Gastrocnemius medialis (tissue), 4 donors: ENCODE data around the gene COL2A1.

ENCODE experiments used
- POLR2A ChIP-seq, 2 donors: fragments of 450-650 bp; IDR thresholded peaks; one replicate each; pipeline ENCODE4 v1.6.1; 2017; ENCODE audit warnings: antibody characterized with exemption in 2 of 2, mild to moderate bottlenecking in 2 of 2, moderate library complexity in 2 of 2
- TF ChIP-seq, protein P1 (sequence below), 5 experiments: fragments of 450-650 bp in 3 of 5; fragments of 200-600 bp in 2 of 5; sonication (generic) in 2 of 5; IDR thresholded peaks in 4 of 5; conservative IDR thresholded peaks in 1 of 5; 1 replicate in 4 of 5; 2 replicates in 1 of 5; pipeline ENCODE4 v1.5.1; 2016 to 2019; ENCODE audit warnings: antibody characterized with exemption in 5 of 5, mild to moderate bottlenecking in 3 of 5, moderate library complexity in 3 of 5

GRCh38 chr12:47980197-47980596 is 24.1 kb downstream of the COL2A1 start:
- TF ChIP-seq, protein P1, sequence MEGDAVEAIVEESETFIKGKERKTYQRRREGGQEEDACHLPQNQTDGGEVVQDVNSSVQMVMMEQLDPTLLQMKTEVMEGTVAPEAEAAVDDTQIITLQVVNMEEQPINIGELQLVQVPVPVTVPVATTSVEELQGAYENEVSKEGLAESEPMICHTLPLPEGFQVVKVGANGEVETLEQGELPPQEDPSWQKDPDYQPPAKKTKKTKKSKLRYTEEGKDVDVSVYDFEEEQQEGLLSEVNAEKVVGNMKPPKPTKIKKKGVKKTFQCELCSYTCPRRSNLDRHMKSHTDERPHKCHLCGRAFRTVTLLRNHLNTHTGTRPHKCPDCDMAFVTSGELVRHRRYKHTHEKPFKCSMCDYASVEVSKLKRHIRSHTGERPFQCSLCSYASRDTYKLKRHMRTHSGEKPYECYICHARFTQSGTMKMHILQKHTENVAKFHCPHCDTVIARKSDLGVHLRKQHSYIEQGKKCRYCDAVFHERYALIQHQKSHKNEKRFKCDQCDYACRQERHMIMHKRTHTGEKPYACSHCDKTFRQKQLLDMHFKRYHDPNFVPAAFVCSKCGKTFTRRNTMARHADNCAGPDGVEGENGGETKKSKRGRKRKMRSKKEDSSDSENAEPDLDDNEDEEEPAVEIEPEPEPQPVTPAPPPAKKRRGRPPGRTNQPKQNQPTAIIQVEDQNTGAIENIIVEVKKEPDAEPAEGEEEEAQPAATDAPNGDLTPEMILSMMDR (IDR thresholded peaks at IDR 0.05 in 4 of 5, conservative IDR thresholded peaks at IDR 0.05 in 1 of 5): no peak
- TF ChIP-seq POLR2A (IDR thresholded peaks at IDR 0.05): no peak
